Effector memory CD4-positive, alpha-beta T cell (primary cell): ENCODE results near the gene MAN1A2.
"Not testable (repeated sequence)": the region's sequence is repeated elsewhere in the genome, so short reads cannot be mapped to it uniquely, and the experiment has no call there.

Source experiments
- DNase-seq, 3 donors: peaks; one replicate each; pipeline ENCODE4 v3.0.0-alpha.2; 2020
- H3K27ac ChIP-seq: 2 replicates; pipeline ENCODE4 v1.7.0; 2013; ENCODE audit warnings: mild to moderate bottlenecking, low read length, moderate library complexity; ENCODE audit not compliant: insufficient read depth, poor library complexity, severe bottlenecking
- H3K27me3 ChIP-seq: replicated peaks from 2 replicates; pipeline ENCODE4 v1.7.0; 2013; ENCODE audit warnings: mild to moderate bottlenecking, low read length; ENCODE audit not compliant: insufficient read depth, control insufficient read depth, poor library complexity, severe bottlenecking
- H3K36me3 ChIP-seq: 2 replicates; pipeline ENCODE4 v1.7.0; 2013; ENCODE audit warnings: mild to moderate bottlenecking, low read length, moderate library complexity; ENCODE audit not compliant: control insufficient read depth, insufficient read depth
- H3K4me1 ChIP-seq: 2 replicates; pipeline ENCODE4 v1.7.0; 2013; ENCODE audit warnings: low read length, mild to moderate bottlenecking; ENCODE audit not compliant: control insufficient read depth, insufficient read depth, poor library complexity, severe bottlenecking
- H3K4me3 ChIP-seq: 2 replicates; pipeline ENCODE4 v1.7.0; 2013; ENCODE audit warnings: low read length, low read depth, mild to moderate bottlenecking; ENCODE audit not compliant: insufficient read depth, poor library complexity, severe bottlenecking
- H3K9me3 ChIP-seq: 2 replicates; pipeline ENCODE4 v1.7.0; 2013; ENCODE audit warnings: mild to moderate bottlenecking, low read length, moderate library complexity; ENCODE audit not compliant: control insufficient read depth

The MAN1A2 gene

GRCh38 chr1:117541003-117541402 is 173.8 kb downstream of the MAN1A2 start:
- DNase-seq: no peak
- H3K4me1 ChIP-seq: peaks cover 3% of the 10 kb centered on the region
- no peak overlapping the region for H3K4me3 ChIP-seq
- no peaks in the 10 kb centered on the region for H3K36me3 ChIP-seq
- no peaks in the 10 kb centered on the region for H3K27me3 ChIP-seq
- H3K27ac ChIP-seq: no peak overlapping the region
- H3K9me3 ChIP-seq: no peaks in the 10 kb centered on the region

GRCh38 chr1:117541585-117541984 is 174.3 kb downstream of the MAN1A2 start:
- H3K9me3 ChIP-seq: no peaks in the 10 kb centered on the region
- DNase-seq: no peak
- H3K27me3 ChIP-seq: no peaks in the 10 kb centered on the region
- H3K4me1 ChIP-seq: peaks cover 3% of the 10 kb centered on the region
- H3K27ac ChIP-seq: no peak overlapping the region
- H3K36me3 ChIP-seq: no peaks in the 10 kb centered on the region
- no peak overlapping the region for H3K4me3 ChIP-seq

- Histone ChIP-seq H3K36me3 (no peaks in the 10 kb centered on the region), H3K4me3 (no peak overlapping the region), H3K9me3 (no peaks in the 10 kb centered on the region), H3K27me3 (no peaks in the 10 kb centered on the region), H3K27ac (no peak overlapping the region), H3K4me1 (no peaks in the 10 kb centered on the region)
- DNase-seq: no peak
These were observed 177.4 kb downstream of the MAN1A2 start for GRCh38 chr1:117544509-117545109.

GRCh38 chr1:117546467-117546866 is 179.2 kb downstream of the MAN1A2 start:
- no peaks in the 10 kb centered on the region for H3K36me3 ChIP-seq
- no peak overlapping the region for H3K4me3 ChIP-seq
- no peak for DNase-seq
- H3K27ac ChIP-seq: no peak overlapping the region
- no peaks in the 10 kb centered on the region for H3K4me1 ChIP-seq
- no peaks in the 10 kb centered on the region for H3K9me3 ChIP-seq
- no peaks in the 10 kb centered on the region for H3K27me3 ChIP-seq

GRCh38 chr1:117553471-117553870 is 186.2 kb downstream of the MAN1A2 start:
- Histone ChIP-seq H3K27ac (no peak overlapping the region), H3K4me1 (no peaks in the 10 kb centered on the region), H3K27me3 (no peaks in the 10 kb centered on the region), H3K36me3 (no peaks in the 10 kb centered on the region), H3K9me3 (no peaks in the 10 kb centered on the region), H3K4me3 (no peak overlapping the region)
- DNase-seq: no peak

GRCh38 chr1:117555806-117556205 is 188.6 kb downstream of the MAN1A2 start:
- no peaks in the 10 kb centered on the region for H3K9me3 ChIP-seq
- H3K36me3 ChIP-seq: no peaks in the 10 kb centered on the region
- H3K4me1 ChIP-seq: no peaks in the 10 kb centered on the region
- DNase-seq: no peak
- no peak overlapping the region for H3K27ac ChIP-seq
- H3K27me3 ChIP-seq: no peaks in the 10 kb centered on the region
- H3K4me3 ChIP-seq: no peak overlapping the region

- H3K4me3 ChIP-seq: no peak overlapping the region
- H3K36me3 ChIP-seq: no peaks in the 10 kb centered on the region
- H3K27me3 ChIP-seq: no peaks in the 10 kb centered on the region
- no peak for DNase-seq
- no peak overlapping the region for H3K27ac ChIP-seq
- no peaks in the 10 kb centered on the region for H3K9me3 ChIP-seq
- H3K4me1 ChIP-seq: no peaks in the 10 kb centered on the region
These were observed 189.1 kb downstream of the MAN1A2 start for GRCh38 chr1:117556341-117556740.

- Histone ChIP-seq H3K36me3 (no peaks in the 10 kb centered on the region), H3K27me3 (no peaks in the 10 kb centered on the region), H3K4me3 (no peak overlapping the region), H3K9me3 (no peaks in the 10 kb centered on the region), H3K4me1 (no peaks in the 10 kb centered on the region), H3K27ac (no peak overlapping the region)
- DNase-seq: no peak
These were observed 189.7 kb downstream of the MAN1A2 start for GRCh38 chr1:117556976-117557375.

- H3K4me1 ChIP-seq, H3K36me3 ChIP-seq: not testable (repeated sequence)
These were observed 191.2 kb downstream of the MAN1A2 start for GRCh38 chr1:117558451-117558850.

GRCh38 chr1:117559139-117559538 is 191.9 kb downstream of the MAN1A2 start:
- no peak for DNase-seq
- Histone ChIP-seq H3K27me3 (no peaks in the 10 kb centered on the region), H3K4me3 (no peak overlapping the region), H3K4me1 (no peaks in the 10 kb centered on the region), H3K27ac (no peak overlapping the region), H3K9me3 (no peaks in the 10 kb centered on the region), H3K36me3 (no peaks in the 10 kb centered on the region)

More at GRCh38 chr1:117558451-117558850, 191.2 kb downstream of the MAN1A2 start:
- not testable (repeated sequence) for DNase-seq, H3K9me3 ChIP-seq, H3K27me3 ChIP-seq, H3K4me3 ChIP-seq, H3K27ac ChIP-seq
